Common myeloid progenitor, CD34-positive (primary cell): ENCODE data around the gene CCR5.
A peak's percentile ranks its signal among the peaks of the same experiment; 100 is the strongest.

Source experiments
- CTCF ChIA-PET: fragments of 350-600 bp; sonication (Branson Sonifier 250); formaldehyde crosslinking; loops from one replicate; lab custom pipeline; 2021; ENCODE audit warnings: antibody characterized with exemption; lab: Charles Lee
- POLR2A ChIA-PET: fragments of 350-600 bp; sonication (Branson Sonifier 250); formaldehyde crosslinking; loops from one replicate; lab custom pipeline; 2021; ENCODE audit warnings: antibody characterized with exemption; lab: Charles Lee
- DNase-seq, 3 donors: peaks; one replicate each; pipeline versions ENCODE4 v3.0.0 to v3.0.0-alpha.2; 2013
- H3K27ac ChIP-seq, 2 experiments: 1 replicate in 1 of 2; 2 replicates in 1 of 2; pipeline ENCODE4 v1.7.0; 2013; ENCODE audit warnings: inconsistent platforms in 2 of 2, low read length in 2 of 2, mild to moderate bottlenecking in 2 of 2, low read depth in 1 of 2, moderate library complexity in 1 of 2; ENCODE audit not compliant: severe bottlenecking in 2 of 2, insufficient read depth in 1 of 2, poor library complexity in 1 of 2
- H3K27me3 ChIP-seq, 5 experiments: replicated peaks in 2 of 5; 1 replicate in 3 of 5; 2 replicates in 2 of 5; pipeline versions ENCODE4 v1.6.1 to v1.7.0; 2013; ENCODE audit warnings: low read length in 4 of 5, mild to moderate bottlenecking in 2 of 5, moderate library complexity in 2 of 5, inconsistent platforms in 1 of 5; ENCODE audit not compliant: insufficient read depth in 5 of 5, control insufficient read depth in 4 of 5
- H3K36me3 ChIP-seq, 4 experiments: 1 replicate in 2 of 4; 2 replicates in 2 of 4; pipeline versions ENCODE4 v1.6.1 to v1.7.0; 2013; ENCODE audit warnings: low read length in 3 of 4, control low read depth in 1 of 4, mild to moderate bottlenecking in 1 of 4; ENCODE audit not compliant: control insufficient read depth in 4 of 4, insufficient read depth in 4 of 4
- H3K4me1 ChIP-seq, 4 experiments: 1 replicate in 3 of 4; 2 replicates in 1 of 4; pipeline versions ENCODE4 v1.6.1 to v1.7.1; 2013; ENCODE audit warnings: low read length in 3 of 4, mild to moderate bottlenecking in 3 of 4, control low read depth in 1 of 4, inconsistent platforms in 1 of 4, moderate library complexity in 1 of 4; ENCODE audit not compliant: control insufficient read depth in 4 of 4, insufficient read depth in 4 of 4; ENCODE audit errors: control extremely low read depth in 1 of 4
- H3K4me3 ChIP-seq, 7 experiments: 1 replicate in 4 of 7; 2 replicates in 3 of 7; pipeline versions ENCODE4 v1.5.1 to v1.7.0; 2013; ENCODE audit warnings: mild to moderate bottlenecking in 7 of 7, low read length in 6 of 7, moderate library complexity in 6 of 7, inconsistent platforms in 2 of 7, low read depth in 2 of 7, control low read depth in 1 of 7; ENCODE audit not compliant: insufficient read depth in 4 of 7, control insufficient read depth in 1 of 7; ENCODE audit errors: extremely low read depth in 1 of 7
- H3K9me3 ChIP-seq, 5 experiments: 1 replicate in 4 of 5; 2 replicates in 1 of 5; pipeline versions ENCODE4 v1.6.1 to v1.7.1; 2013; ENCODE audit warnings: low read length in 4 of 5, mild to moderate bottlenecking in 2 of 5, inconsistent platforms in 1 of 5, low read depth in 1 of 5, moderate library complexity in 1 of 5; ENCODE audit not compliant: control insufficient read depth in 4 of 5, insufficient read depth in 2 of 5; ENCODE audit errors: control extremely low read depth in 1 of 5
- WGBS: methylation state at CpG from one replicate; pipeline ENCODE4 v1.1.5; 2013; ENCODE audit not compliant: insufficient coverage; 5-methylcytosine and 5-hydroxymethylcytosine counted together

CCR5 gene

DNA sequence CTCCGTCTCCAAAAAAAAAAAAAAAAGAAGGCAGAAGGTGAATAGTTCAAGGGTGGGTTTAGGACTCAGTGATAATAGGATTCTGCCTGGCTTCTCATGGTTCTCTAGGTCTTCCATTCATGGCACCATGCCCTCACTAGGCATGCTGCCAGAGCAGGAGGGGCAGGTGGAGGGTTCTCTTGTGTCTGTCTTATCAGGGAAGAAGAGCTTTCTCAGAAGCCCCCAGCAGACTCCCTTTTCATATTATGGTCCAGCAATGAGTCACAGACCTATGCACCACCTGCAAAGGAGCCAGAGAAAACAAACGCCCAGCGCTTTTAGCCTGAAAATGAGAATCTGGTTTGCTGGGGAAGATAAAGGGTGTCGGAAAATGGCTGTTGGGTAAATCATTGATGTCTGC is 13.8 kb upstream of the CCR5 start:
- H3K4me3 ChIP-seq: no peak overlapping the region
- H3K4me1 ChIP-seq: peaks cover 18 to 56% (median 32%) of the 10 kb centered on the region in 4 experiments
- no peak overlapping the region for H3K27ac ChIP-seq
- H3K27me3 ChIP-seq: no peaks in the 10 kb centered on the region
- no peaks in the 10 kb centered on the region for H3K36me3 ChIP-seq
- 99% methylated on average over 4 of the region's 4 CpGs for WGBS
- ChIA-PET POLR2A (no interaction called here), CTCF (interaction anchor here (1.0 to 8.0 kb wide), 2 partner anchors 13 to 149 kb away, joined by 3 to 44 read pairs; partner anchors contain the start of genes CCR1 and CCR5)
- no peak for DNase-seq
- no peaks in the 10 kb centered on the region for H3K9me3 ChIP-seq

DNA sequence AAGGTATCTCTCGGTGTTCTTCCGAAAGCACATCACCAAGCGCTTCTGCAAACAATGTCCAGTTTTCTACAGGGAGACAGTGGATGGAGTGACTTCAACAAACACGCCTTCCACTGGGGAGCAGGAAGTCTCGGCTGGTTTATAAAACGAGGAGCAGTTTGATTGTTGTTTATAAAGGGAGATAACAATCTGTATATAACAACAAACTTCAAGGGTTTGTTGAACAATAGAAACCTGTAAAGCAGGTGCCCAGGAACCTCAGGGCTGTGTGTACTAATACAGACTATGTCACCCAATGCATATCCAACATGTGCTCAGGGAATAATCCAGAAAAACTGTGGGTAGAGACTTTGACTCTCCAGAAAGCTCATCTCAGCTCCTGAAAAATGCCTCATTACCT is 12.3 kb upstream of the CCR5 start:
- Histone ChIP-seq H3K4me1 (peaks cover 13 to 55% (median 25%) of the 10 kb centered on the region in 4 experiments), H3K4me3 (no peak overlapping the region), H3K27ac (no peak overlapping the region), H3K9me3 (no peaks in the 10 kb centered on the region), H3K36me3 (no peaks in the 10 kb centered on the region), H3K27me3 (no peaks in the 10 kb centered on the region)
- no peak for DNase-seq
- ChIA-PET CTCF (no interaction called here), POLR2A (no interaction called here)
- WGBS: 100% methylated on average over 3 of the region's 6 CpGs

DNA sequence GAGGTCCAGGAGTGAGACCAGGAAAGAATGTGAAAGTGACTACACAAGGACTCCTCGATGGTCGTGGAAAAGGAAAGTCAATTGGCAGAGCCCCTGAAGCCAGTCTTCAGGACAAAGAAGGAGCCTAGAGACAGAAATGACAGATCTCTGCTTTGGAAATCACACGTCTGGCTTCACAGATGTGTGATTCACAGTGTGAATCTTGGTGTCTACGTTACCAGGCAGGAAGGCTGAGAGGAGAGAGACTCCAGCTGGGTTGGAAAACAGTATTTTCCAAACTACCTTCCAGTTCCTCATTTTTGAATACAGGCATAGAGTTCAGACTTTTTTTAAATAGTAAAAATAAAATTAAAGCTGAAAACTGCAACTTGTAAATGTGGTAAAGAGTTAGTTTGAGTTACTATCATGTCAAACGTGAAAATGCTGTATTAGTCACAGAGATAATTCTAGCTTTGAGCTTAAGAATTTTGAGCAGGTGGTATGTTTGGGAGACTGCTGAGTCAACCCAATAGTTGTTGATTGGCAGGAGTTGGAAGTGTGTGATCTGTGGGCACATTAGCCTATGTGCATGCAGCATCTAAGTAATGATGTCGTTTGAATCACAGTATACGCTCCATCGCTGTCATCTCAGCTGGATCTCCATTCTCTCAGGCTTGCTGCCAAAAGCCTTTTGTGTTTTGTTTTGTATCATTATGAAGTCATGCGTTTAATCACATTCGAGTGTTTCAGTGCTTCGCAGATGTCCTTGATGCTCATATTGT is 10.8 kb upstream of the CCR5 start:
- WGBS: 89% methylated on average over 9 of the region's 11 CpGs
- peak in 2 of 3 donors; percentile 49 to 70 for DNase-seq
- H3K4me3 ChIP-seq: no peak overlapping the region
- ChIA-PET CTCF (interaction anchor here (0.8 to 1.3 kb wide), 5 partner anchors 10 to 171 kb away, joined by 3 to 6 read pairs (median 3); partner anchors contain the start of genes CCR5, CCR5AS and CCRL2), POLR2A (no interaction called here)
- H3K9me3 ChIP-seq: no peaks in the 10 kb centered on the region
- peaks cover 12 to 42% (median 14%) of the 10 kb centered on the region in 4 experiments for H3K4me1 ChIP-seq
- H3K27ac ChIP-seq: no peak overlapping the region
- no peaks in the 10 kb centered on the region for H3K36me3 ChIP-seq
- H3K27me3 ChIP-seq: no peaks in the 10 kb centered on the region

DNA sequence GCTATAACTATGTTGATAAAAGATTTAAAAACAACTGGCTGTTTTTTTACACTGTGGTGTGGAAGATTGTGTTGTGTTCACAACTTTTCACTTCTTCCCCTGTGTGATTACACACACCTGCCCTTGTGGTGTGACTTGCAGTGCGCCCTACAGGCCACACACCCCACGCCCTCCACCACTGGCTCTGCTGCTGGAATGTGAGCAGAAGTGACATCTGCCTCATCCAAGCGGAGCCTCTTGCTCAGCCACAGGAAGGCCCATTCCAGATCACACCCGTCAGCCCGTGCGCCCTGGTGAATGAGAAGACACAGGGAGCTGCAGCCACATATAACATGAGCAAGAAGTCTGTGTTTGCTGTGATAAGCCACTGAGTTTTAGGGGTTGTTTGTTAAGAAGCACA is 9.8 kb upstream of the CCR5 start:
- Histone ChIP-seq H3K27me3 (no peaks in the 10 kb centered on the region), H3K9me3 (no peaks in the 10 kb centered on the region), H3K4me1 (peaks cover 12 to 42% (median 14%) of the 10 kb centered on the region in 4 experiments), H3K4me3 (no peak overlapping the region), H3K36me3 (no peaks in the 10 kb centered on the region), H3K27ac (no peak overlapping the region)
- ChIA-PET CTCF (interaction anchor here (1.1 to 1.6 kb wide), 2 partner anchors 11 to 26 kb away, joined by 3 to 7 read pairs; no protein-coding TSS in a partner anchor), POLR2A (no interaction called here)
- peak in 1 of 3 donors; percentile 37 for DNase-seq
- WGBS: 33% methylated on average over 3 of the region's 6 CpGs

DNA sequence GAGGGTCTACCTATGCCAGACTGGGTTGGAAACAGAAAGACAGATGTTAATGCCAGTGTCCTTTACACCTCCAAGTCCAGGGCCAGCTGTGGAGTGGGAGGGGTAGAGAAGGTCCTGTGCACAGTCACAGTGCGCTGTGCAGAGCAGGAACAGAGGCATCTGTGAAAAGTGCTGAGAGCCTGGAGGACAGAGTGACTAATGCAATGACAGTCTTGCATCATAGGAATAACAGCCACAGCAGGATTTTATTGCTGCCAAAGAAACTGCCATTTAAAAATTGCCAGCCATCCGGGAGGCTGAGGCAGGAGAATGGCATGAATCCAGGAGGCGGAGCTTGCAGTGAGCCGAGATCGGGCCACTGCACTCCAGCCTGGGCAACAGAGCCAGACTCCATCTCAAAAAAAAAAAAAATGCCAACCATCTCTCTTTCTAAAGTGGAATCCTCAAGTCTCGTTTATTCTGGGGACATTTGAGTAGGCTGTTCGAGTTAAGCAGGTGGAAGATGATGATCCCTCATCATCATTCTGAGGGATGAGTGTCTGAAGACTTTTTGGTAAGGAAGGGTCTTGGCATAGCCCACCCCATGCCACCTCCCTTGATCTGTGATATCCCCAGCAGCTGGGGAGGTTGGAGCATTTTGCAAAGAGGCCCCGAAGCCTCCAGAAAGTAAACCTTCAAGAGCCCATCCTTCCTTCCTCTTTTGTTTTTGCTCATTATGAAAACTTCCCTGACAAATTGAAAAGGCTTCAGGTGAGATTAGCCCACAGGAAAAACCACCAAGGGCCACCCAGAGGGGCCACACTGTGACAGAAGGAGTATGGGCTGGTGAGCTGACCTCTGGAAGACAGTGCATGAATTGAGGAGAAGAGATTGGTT is 9.1 kb upstream of the CCR5 start:
- ChIA-PET POLR2A (no interaction called here), CTCF (interaction anchor here (1.6 kb wide), 1 partner anchor 10 kb away, joined by 7 read pairs; no protein-coding TSS in a partner anchor)
- no peak overlapping the region for H3K4me3 ChIP-seq
- H3K27ac ChIP-seq: no peak overlapping the region
- no peaks in the 10 kb centered on the region for H3K9me3 ChIP-seq
- H3K4me1 ChIP-seq: peaks cover 12 to 42% (median 14%) of the 10 kb centered on the region in 4 experiments
- peak in 2 of 3 donors; percentile 55 to 63 for DNase-seq
- WGBS: 89% methylated on average over 4 of the region's 8 CpGs
- no peaks in the 10 kb centered on the region for H3K36me3 ChIP-seq
- H3K27me3 ChIP-seq: no peaks in the 10 kb centered on the region

DNA sequence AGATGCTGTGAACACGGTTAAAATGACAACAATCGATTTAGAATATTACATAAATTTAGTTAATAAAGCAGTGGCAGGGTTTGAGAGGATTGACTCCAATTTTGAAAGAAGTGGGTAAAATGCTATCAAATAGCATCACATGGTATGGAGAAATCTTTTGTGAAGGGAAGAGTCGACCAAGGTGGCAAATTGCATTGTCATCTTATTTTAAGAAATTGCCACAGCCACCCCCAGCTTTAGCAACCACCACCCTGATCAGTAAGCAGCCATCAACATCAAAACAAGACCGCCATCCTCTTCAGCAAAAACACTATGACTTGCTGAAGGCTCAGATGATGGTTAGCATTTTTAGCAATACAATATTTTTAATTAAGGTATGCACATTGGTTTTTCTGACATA is 5.7 kb upstream of the CCR5 start:
- CTCF ChIA-PET: interaction anchor here (0.9 to 1.2 kb wide), 4 partner anchors 13 to 89 kb away, joined by 3 to 5 read pairs (median 4); no protein-coding TSS in a partner anchor
- peaks cover 5 to 43% (median 11%) of the 10 kb centered on the region in 4 experiments for H3K4me1 ChIP-seq
- 100% methylated on average over 1 of the region's 4 CpGs for WGBS
- POLR2A ChIA-PET: no interaction called here
- no peaks in the 10 kb centered on the region for H3K27me3 ChIP-seq
- H3K36me3 ChIP-seq: no peaks in the 10 kb centered on the region
- DNase-seq: no peak
- H3K9me3 ChIP-seq: no peaks in the 10 kb centered on the region
- H3K27ac ChIP-seq: no peak overlapping the region
- no peak overlapping the region for H3K4me3 ChIP-seq
